ENCODE measurements around the gene EDNRA. TPM values are rescaled to one million over a fixed set of nuclear protein-coding genes. Genes with fewer than 3 reads are reported as not detected.

EDNRA gene
- total and polyA plus RNA-seq, 2 of the 8 experiments (the other 6 are each of a cell fraction or from before 2014, with no cell fraction given) = 1.7 to 3.3 TPM

- H4K8ac ChIP-seq (ENCODE audit: extremely low read depth, insufficient read depth, low read length) = no peak overlapping the region
- no peaks in the 10 kb centered on the region for H4K20me1 ChIP-seq (replicated peaks in 1 of 2; ENCODE audit: control insufficient read depth in 1 of 2, insufficient read depth in 2 of 2, low read length in 2 of 2)
- no peak overlapping the region for H2BK20ac ChIP-seq (ENCODE audit: low read length)
- H3K23me2 ChIP-seq (ENCODE audit: low read depth, low read length) = no peaks in the 10 kb centered on the region
- no peaks in the 10 kb centered on the region for H3K79me2 ChIP-seq (ENCODE audit: control insufficient read depth in 1 of 2, insufficient read depth in 2 of 2, low read length in 2 of 2)
- no peak overlapping the region for H3K23ac ChIP-seq (ENCODE audit: insufficient read length)
- no peak overlapping the region for H3K4ac ChIP-seq (replicated peaks; ENCODE audit: insufficient read length, low read depth, low read length)
- ChIA-PET CTCF (ENCODE audit: partially characterized antibody) (interaction anchor here (1.4 kb wide), 1 partner anchor 55 kb away, joined by 3 read pairs; no protein-coding TSS in a partner anchor), POLR2A (ENCODE audit: partially characterized antibody) (no interaction called here)
- H4K91ac ChIP-seq (replicated peaks; ENCODE audit: insufficient read length, low read length) = no peak overlapping the region
- no peak overlapping the region for H3K56ac ChIP-seq (replicated peaks; ENCODE audit: insufficient read length, low read depth, low read length)
- H3K4me2 ChIP-seq (ENCODE audit: insufficient read depth in 1 of 2, low read depth in 2 of 2, low read length in 2 of 2) = no peak overlapping the region
- H3K79me1 ChIP-seq (ENCODE audit: low read depth, low read length) = no peaks in the 10 kb centered on the region
- no peak overlapping the region for H3K9ac ChIP-seq (replicated peaks in 1 of 4; ENCODE audit: extremely low read depth in 1 of 4, low read depth in 3 of 4, low read length in 3 of 4)
- H3K9me3 ChIP-seq (ENCODE audit: insufficient read depth in 2 of 2, low read depth in 1 of 2, low read length in 1 of 2) = peaks cover 0 to 4% of the 10 kb centered on the region in 2 experiments; a peak in 1 of 4 replicates
- no peak overlapping the region for H3K27ac ChIP-seq (ENCODE audit: low read depth, low read length)
- no peak overlapping the region for H2BK15ac ChIP-seq (ENCODE audit: low read length)
- TF ChIP-seq GTF2F1 (IDR thresholded peaks at IDR 0.05; ENCODE audit: borderline replicate concordance, low read depth, low read length) (no peak), ZNF274 (IDR thresholded peaks at IDR 0.05; ENCODE audit: borderline replicate concordance, extremely low read depth, low read length) (no peak), TCF12 (IDR thresholded peaks at IDR 0.05; ENCODE audit: low read depth, low read length) (no peak), RNF2 (IDR thresholded peaks at IDR 0.05; ENCODE audit: borderline replicate concordance, low read depth, low read length, missing control alignments, poor library complexity, severe bottlenecking) (no peak), SIX5 (IDR thresholded peaks at IDR 0.05; ENCODE audit: low read depth, low read length) (no peak), TBP (IDR thresholded peaks at IDR 0.05; ENCODE audit: low read depth, low read length) (no peak), NRF1 (IDR thresholded peaks at IDR 0.05; ENCODE audit: low read depth, low read length) (no peak), RBBP5 (IDR thresholded peaks at IDR 0.05; ENCODE audit: borderline replicate concordance, low read depth, low read length) (no peak), JUND (IDR thresholded peaks at IDR 0.05; ENCODE audit: low read length) (no peak), RAD21 (IDR thresholded peaks at IDR 0.05 in 1 of 2, conservative IDR thresholded peaks at IDR 0.05 in 1 of 2; ENCODE audit: low read depth in 2 of 2, low read length in 2 of 2) (no peak)
- H2BK12ac ChIP-seq (ENCODE audit: low read depth, low read length) = no peak overlapping the region
- no peak overlapping the region for H3K18ac ChIP-seq (ENCODE audit: extremely low read depth, low read length)
- no peak overlapping the region for H3K14ac ChIP-seq (ENCODE audit: insufficient read length)
- no peak overlapping the region for H2BK5ac ChIP-seq (ENCODE audit: low read depth, low read length)
- H3K36me3 ChIP-seq (ENCODE audit: control insufficient read depth in 2 of 4, insufficient read depth in 4 of 4, low read length in 3 of 4) = no peaks in the 10 kb centered on the region; a peak in 1 of 8 replicates
- FAIRE-seq (no peak), DNase-seq (ENCODE audit: low read depth in 1 of 2, low spot score in 2 of 2) (no peak)
- H2BK120ac ChIP-seq (replicated peaks; ENCODE audit: low read depth, low read length) = no peak overlapping the region
- no peaks in the 10 kb centered on the region for H3K27me3 ChIP-seq (replicated peaks in 1 of 4; ENCODE audit: control insufficient read depth in 3 of 4, extremely low read depth in 1 of 4, insufficient read depth in 3 of 4, low read length in 3 of 4)
- H3K4me1 ChIP-seq (replicated peaks in 1 of 4; ENCODE audit: control insufficient read depth in 3 of 4, insufficient read depth in 4 of 4, low read length in 3 of 4) = no peaks in the 10 kb centered on the region
- WGBS, 2 experiments (ENCODE audit: extremely low coverage in 1 of 2, insufficient coverage in 1 of 2, insufficient read length in 1 of 2, insufficient replicate concordance in 2 of 2, low coverage in 1 of 2, low lambda C conversion rate in 2 of 2, missing lambda C conversion rate in 1 of 2) = 89% methylated on average over 4 of the region's 4 CpGs; no CpG with 5 or more reads in 1 of the 2 experiments
- H3K4me3 ChIP-seq (ENCODE audit: extremely low read depth in 1 of 4, insufficient read depth in 2 of 4, low read depth in 3 of 4, low read length in 4 of 4) = no peak overlapping the region
- no peak overlapping the region for H2AK5ac ChIP-seq (ENCODE audit: low read depth, low read length)
- no peak overlapping the region for H4K5ac ChIP-seq (ENCODE audit: insufficient read length, low read depth, low read length)
- H2AFZ ChIP-seq (ENCODE audit: low read length) = no peak overlapping the region
Measured at GRCh38 chr4:147463065-147463464, 17.8 kb upstream of the EDNRA start.

All from H1 (cell line).